A549 (cell line): ENCODE data around the gene FOCAD.

Experiments
- CEBPB ChIP-seq, 2 experiments: fragments of >200 bp in 1 of 2; sonication (Bioruptor Twin) in 1 of 2; formaldehyde crosslinking in 1 of 2; IDR thresholded peaks; 2 replicates each; pipeline ENCODE4 v1.6.1; 2012 to 2016
- EP300 ChIP-seq, 2 experiments: fragments of >200 bp; sonication (Bioruptor Twin); formaldehyde crosslinking; IDR thresholded peaks; 2 replicates in 1 of 2; 3 replicates in 1 of 2; pipeline ENCODE4 v1.6.1; 2016 to 2017
- JUN ChIP-seq, 2 experiments: fragments of >200 bp; sonication (Bioruptor Twin); formaldehyde crosslinking; IDR thresholded peaks; 2 replicates in 1 of 2; 3 replicates in 1 of 2; pipeline ENCODE4 v1.6.1; 2016 to 2017
- KDM1A ChIP-seq: fragments of 200-600 bp; sonication (generic); IDR thresholded peaks from 2 replicates; pipeline ENCODE4 v1.6.1; 2016; ENCODE audit warnings: low read depth, mild to moderate bottlenecking
- MAZ ChIP-seq: fragments of 150-350 bp; IDR thresholded peaks from 2 replicates; pipeline ENCODE4 v1.6.1; 2014; ENCODE audit warnings: antibody characterized with exemption, low read depth, low read length, borderline replicate concordance
- RAD21 ChIP-seq, 2 experiments: fragments of >200 bp in 1 of 2; sonication (Bioruptor Twin) in 1 of 2; formaldehyde crosslinking in 1 of 2; IDR thresholded peaks in 1 of 2; conservative IDR thresholded peaks in 1 of 2; 2 replicates in 1 of 2; 3 replicates in 1 of 2; pipeline ENCODE4 v1.6.1; 2012 to 2018; ENCODE audit warnings: inconsistent platforms in 1 of 2
- RCOR1 ChIP-seq: fragments of 150-350 bp; IDR thresholded peaks from 2 replicates; pipeline ENCODE4 v1.6.1; 2014; ENCODE audit warnings: antibody characterized with exemption, low read length, low read depth
- SMC3 ChIP-seq: fragments of >200 bp; sonication (Bioruptor Twin); formaldehyde crosslinking; IDR thresholded peaks from 3 replicates; pipeline ENCODE4 v1.6.1; 2018; ENCODE audit warnings: inconsistent platforms
- TF ChIP-seq, protein P1 (sequence below): fragments of >200 bp; sonication (Bioruptor Twin); formaldehyde crosslinking; IDR thresholded peaks from 3 replicates; pipeline ENCODE4 v1.5.1; 2016
- TF ChIP-seq, protein P2 (sequence below): fragments of 200-600 bp; sonication (generic); IDR thresholded peaks from 2 replicates; pipeline ENCODE4 v1.6.1; 2016; ENCODE audit warnings: antibody characterized with exemption, mild to moderate bottlenecking, moderate library complexity

DNA sequence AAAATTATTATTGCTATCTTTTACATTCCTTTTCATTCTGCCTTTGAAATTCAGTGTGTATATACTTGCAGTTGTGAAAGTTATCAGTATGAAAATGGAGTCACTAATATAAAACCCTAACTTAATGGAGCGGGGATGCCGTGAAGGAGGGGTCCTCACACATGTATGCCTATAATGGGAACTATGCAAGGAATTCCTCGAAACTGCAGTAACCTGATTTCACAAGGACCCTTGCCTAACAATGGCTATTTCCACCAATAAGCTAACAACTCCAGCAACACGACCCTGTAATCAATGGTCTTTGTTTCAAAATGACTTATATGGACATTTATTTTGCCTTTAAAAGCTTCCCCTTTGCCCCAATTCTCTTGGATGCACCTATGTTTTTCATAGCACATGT is 49.2 kb upstream of the FOCAD start:
- no peak for TF ChIP-seq JUN (IDR thresholded peaks at IDR 0.05)
- TF ChIP-seq EP300 (IDR thresholded peaks at IDR 0.05): no peak
- TF ChIP-seq, protein P1, sequence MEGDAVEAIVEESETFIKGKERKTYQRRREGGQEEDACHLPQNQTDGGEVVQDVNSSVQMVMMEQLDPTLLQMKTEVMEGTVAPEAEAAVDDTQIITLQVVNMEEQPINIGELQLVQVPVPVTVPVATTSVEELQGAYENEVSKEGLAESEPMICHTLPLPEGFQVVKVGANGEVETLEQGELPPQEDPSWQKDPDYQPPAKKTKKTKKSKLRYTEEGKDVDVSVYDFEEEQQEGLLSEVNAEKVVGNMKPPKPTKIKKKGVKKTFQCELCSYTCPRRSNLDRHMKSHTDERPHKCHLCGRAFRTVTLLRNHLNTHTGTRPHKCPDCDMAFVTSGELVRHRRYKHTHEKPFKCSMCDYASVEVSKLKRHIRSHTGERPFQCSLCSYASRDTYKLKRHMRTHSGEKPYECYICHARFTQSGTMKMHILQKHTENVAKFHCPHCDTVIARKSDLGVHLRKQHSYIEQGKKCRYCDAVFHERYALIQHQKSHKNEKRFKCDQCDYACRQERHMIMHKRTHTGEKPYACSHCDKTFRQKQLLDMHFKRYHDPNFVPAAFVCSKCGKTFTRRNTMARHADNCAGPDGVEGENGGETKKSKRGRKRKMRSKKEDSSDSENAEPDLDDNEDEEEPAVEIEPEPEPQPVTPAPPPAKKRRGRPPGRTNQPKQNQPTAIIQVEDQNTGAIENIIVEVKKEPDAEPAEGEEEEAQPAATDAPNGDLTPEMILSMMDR: no peak
- no peak for TF ChIP-seq RAD21 (conservative IDR thresholded peaks at IDR 0.05 in 1 of 2, IDR thresholded peaks at IDR 0.05 in 1 of 2)
- TF ChIP-seq, protein P2, sequence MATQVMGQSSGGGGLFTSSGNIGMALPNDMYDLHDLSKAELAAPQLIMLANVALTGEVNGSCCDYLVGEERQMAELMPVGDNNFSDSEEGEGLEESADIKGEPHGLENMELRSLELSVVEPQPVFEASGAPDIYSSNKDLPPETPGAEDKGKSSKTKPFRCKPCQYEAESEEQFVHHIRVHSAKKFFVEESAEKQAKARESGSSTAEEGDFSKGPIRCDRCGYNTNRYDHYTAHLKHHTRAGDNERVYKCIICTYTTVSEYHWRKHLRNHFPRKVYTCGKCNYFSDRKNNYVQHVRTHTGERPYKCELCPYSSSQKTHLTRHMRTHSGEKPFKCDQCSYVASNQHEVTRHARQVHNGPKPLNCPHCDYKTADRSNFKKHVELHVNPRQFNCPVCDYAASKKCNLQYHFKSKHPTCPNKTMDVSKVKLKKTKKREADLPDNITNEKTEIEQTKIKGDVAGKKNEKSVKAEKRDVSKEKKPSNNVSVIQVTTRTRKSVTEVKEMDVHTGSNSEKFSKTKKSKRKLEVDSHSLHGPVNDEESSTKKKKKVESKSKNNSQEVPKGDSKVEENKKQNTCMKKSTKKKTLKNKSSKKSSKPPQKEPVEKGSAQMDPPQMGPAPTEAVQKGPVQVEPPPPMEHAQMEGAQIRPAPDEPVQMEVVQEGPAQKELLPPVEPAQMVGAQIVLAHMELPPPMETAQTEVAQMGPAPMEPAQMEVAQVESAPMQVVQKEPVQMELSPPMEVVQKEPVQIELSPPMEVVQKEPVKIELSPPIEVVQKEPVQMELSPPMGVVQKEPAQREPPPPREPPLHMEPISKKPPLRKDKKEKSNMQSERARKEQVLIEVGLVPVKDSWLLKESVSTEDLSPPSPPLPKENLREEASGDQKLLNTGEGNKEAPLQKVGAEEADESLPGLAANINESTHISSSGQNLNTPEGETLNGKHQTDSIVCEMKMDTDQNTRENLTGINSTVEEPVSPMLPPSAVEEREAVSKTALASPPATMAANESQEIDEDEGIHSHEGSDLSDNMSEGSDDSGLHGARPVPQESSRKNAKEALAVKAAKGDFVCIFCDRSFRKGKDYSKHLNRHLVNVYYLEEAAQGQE: no peak
- TF ChIP-seq MAZ: no peak
- no peak for TF ChIP-seq KDM1A
- no peak for TF ChIP-seq SMC3
- no peak for TF ChIP-seq CEBPB (IDR thresholded peaks at IDR 0.05)
- TF ChIP-seq RCOR1: no peak
